Adipocyte (in vitro differentiated cells): ENCODE results near the gene TMEM143.
"Not testable (repeated sequence)": the region's sequence is repeated elsewhere in the genome, so short reads cannot be mapped to it uniquely, and the experiment has no call there.

Experiments
- DNase-seq: peaks from one replicate; pipeline ENCODE4 v3.0.0-alpha.2; 2015; ENCODE audit warnings: low read depth
- H3K27me3 ChIP-seq: replicated peaks from 2 replicates; pipeline ENCODE4 v1.7.0; 2013; ENCODE audit warnings: mild to moderate bottlenecking, low read length, moderate library complexity; ENCODE audit not compliant: control insufficient read depth, insufficient read depth
- H3K36me3 ChIP-seq: 2 replicates; pipeline ENCODE4 v1.7.0; 2013; ENCODE audit warnings: low read length, mild to moderate bottlenecking, moderate library complexity; ENCODE audit not compliant: control insufficient read depth, insufficient read depth, severe bottlenecking
- H3K4me1 ChIP-seq: 2 replicates; pipeline ENCODE4 v1.7.0; 2013; ENCODE audit warnings: mild to moderate bottlenecking, low read length, moderate library complexity; ENCODE audit not compliant: control insufficient read depth, insufficient read depth
- H3K4me3 ChIP-seq: 2 replicates; pipeline ENCODE4 v1.7.0; 2013; ENCODE audit warnings: mild to moderate bottlenecking, low read length, moderate library complexity
- H3K9ac ChIP-seq: 2 replicates; pipeline ENCODE4 v1.7.0; 2013; ENCODE audit warnings: mild to moderate bottlenecking, low read length, moderate library complexity
- H3K9me3 ChIP-seq: 2 replicates; pipeline ENCODE4 v1.7.0; 2013; ENCODE audit warnings: mild to moderate bottlenecking, low read length, moderate library complexity; ENCODE audit not compliant: control insufficient read depth

The TMEM143 gene

GRCh38 chr19:48297975-48298374 is 65.8 kb downstream of the TMEM143 start:
- no peaks in the 10 kb centered on the region for H3K9me3 ChIP-seq
- H3K27me3 ChIP-seq: peaks cover 27% of the 10 kb centered on the region
- no peak overlapping the region for H3K9ac ChIP-seq
- no peaks in the 10 kb centered on the region for H3K4me1 ChIP-seq
- no peaks in the 10 kb centered on the region for H3K36me3 ChIP-seq
- no peak for DNase-seq
- H3K4me3 ChIP-seq: no peak overlapping the region

DNA sequence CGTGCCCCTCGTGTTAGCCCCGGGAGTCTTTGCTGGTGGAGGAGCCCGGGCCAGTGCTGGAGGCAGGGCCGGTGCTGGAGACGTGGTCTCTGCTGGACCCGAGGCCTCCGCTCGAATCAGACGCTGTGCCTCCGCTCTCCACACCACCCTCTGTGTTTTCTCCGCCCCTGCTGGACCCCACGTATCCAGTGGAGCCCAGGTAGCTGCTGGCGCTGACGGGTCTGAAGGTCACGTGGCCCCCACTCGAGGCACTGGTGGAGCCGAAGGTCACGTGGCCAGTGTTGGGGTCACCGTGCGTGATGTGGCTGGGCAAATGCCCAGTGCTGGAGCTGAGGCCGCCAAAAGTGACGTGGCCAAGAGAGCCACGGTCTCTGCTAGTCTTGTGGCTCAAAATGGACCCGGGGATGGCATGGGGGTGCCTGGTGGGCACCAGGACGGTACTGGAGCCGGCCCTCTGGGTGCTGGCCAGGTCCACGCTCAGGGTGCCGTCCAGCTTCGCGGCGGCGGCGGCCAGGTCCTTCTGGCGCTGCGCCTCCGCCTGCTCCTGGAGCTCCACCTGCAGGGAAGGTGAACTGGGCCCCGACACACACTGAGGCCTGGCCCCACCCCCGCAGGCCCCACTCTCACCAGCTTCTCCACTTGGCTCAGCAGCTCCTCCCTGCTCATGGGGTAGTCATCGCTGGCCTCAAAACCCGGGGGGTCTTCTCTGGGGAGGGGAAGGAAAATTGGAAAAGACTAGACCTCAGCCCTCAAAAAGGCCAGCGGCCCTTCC is 66.6 kb downstream of the TMEM143 start:
- Histone ChIP-seq H3K27me3 (peaks cover 20% of the 10 kb centered on the region), H3K9me3 (no peaks in the 10 kb centered on the region), H3K4me1 (no peaks in the 10 kb centered on the region), H3K4me3 (no peak overlapping the region), H3K36me3 (no peaks in the 10 kb centered on the region), H3K9ac (no peak overlapping the region)
- no peak for DNase-seq

DNA sequence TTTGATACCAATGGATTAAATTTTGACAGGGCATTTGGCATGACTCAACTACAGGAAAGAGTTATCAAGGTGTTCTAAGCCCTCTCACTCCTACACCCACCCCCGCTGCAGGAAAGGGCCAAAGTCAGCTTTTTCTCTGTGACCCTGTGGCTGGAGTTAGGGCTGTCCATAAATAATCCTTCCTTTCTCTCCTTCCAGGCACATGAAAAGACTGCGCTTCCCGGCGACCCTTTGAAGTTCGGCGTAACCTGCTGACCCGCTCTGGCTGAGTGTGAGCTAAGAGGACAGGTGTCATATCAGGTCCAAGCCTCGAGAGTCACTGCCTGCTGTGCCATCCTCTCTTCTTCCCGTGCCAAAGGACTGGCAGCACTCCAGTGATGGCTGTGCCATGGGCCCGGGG is 68.3 kb downstream of the TMEM143 start:
- H3K36me3 ChIP-seq: no peaks in the 10 kb centered on the region
- H3K9me3 ChIP-seq: no peaks in the 10 kb centered on the region
- no peak overlapping the region for H3K9ac ChIP-seq

GRCh38 chr19:48292798-48293197 is 70.9 kb downstream of the TMEM143 start:
- DNase-seq: peak; percentile 58
- Histone ChIP-seq H3K4me3 (no peak overlapping the region), H3K9ac (no peak overlapping the region), H3K36me3 (no peaks in the 10 kb centered on the region), H3K4me1 (peaks cover 14% of the 10 kb centered on the region), H3K9me3 (no peaks in the 10 kb centered on the region), H3K27me3 (peaks cover 10% of the 10 kb centered on the region)

More for the DNA sequence above, 68.3 kb downstream of the TMEM143 start:
- DNase-seq: no peak
- Histone ChIP-seq H3K27me3 (peaks cover 10% of the 10 kb centered on the region), H3K4me1 (peaks cover 6% of the 10 kb centered on the region), H3K4me3 (no peak overlapping the region)

DNA sequence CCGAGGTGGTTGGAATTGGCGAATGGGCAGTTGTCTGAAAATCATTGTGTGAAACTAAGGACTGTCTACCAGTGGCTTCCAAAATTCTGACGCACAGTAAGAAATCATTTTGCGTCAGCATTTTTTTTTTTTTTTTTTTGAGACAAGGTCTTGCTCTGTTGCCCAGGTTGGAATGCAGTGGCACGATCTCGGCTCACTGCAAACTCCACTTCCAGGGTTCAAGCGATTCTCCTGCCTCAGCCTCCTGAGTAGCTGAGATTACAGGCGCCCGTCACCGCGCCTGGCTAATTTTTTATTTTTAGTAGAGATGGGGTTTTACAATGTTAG is 72.3 kb downstream of the TMEM143 start:
- H3K27me3 ChIP-seq, DNase-seq, H3K4me3 ChIP-seq, H3K9me3 ChIP-seq, H3K9ac ChIP-seq, H3K36me3 ChIP-seq: not testable (repeated sequence)
- peaks cover 15% of the 10 kb centered on the region for H3K4me1 ChIP-seq

- Histone ChIP-seq H3K4me3 (peak overlapping the region; percentile 78), H3K9me3 (peaks cover 14% of the 10 kb centered on the region), H3K4me1 (peaks cover 15% of the 10 kb centered on the region), H3K36me3 (no peaks in the 10 kb centered on the region), H3K9ac (peak overlapping the region; percentile 58), H3K27me3 (peaks cover 6% of the 10 kb centered on the region)
- DNase-seq: peak; percentile 89
These were observed 72.8 kb downstream of the TMEM143 start for GRCh38 chr19:48290771-48291488.

DNA sequence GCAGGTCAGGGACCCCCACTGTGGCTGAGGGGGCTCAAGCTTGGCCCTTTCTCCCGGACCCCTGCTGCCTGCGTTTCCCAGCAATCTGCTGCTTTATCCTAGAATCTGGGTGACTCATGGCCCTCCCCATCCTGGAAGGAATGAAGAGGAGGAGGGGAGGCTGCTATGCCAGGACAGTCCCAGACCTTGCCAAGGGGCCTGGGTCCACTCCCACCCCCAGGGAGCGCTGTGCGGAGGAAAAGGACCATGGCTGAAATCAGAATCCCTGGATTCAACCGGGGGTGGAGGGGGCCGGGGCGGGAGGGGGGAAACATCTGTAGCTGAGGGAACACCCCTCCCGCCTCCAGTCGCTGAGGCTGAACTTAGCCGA is 73.4 kb downstream of the TMEM143 start:
- DNase-seq: peak; percentile 61
- peak overlapping the region; percentile 78 for H3K4me3 ChIP-seq
- H3K9ac ChIP-seq: peak overlapping the region; percentile 54
- peaks cover 2% of the 10 kb centered on the region for H3K27me3 ChIP-seq
- no peaks in the 10 kb centered on the region for H3K36me3 ChIP-seq
- H3K4me1 ChIP-seq: peaks cover 15% of the 10 kb centered on the region
- H3K9me3 ChIP-seq: peaks cover 20% of the 10 kb centered on the region

GRCh38 chr19:48287748-48288147 is 76.0 kb downstream of the TMEM143 start:
- H3K4me3 ChIP-seq: no peak overlapping the region
- no peak for DNase-seq
- H3K9ac ChIP-seq: no peak overlapping the region
- no peaks in the 10 kb centered on the region for H3K27me3 ChIP-seq
- peaks cover 15% of the 10 kb centered on the region for H3K4me1 ChIP-seq
- peaks cover 24% of the 10 kb centered on the region for H3K9me3 ChIP-seq
- no peaks in the 10 kb centered on the region for H3K36me3 ChIP-seq

DNA sequence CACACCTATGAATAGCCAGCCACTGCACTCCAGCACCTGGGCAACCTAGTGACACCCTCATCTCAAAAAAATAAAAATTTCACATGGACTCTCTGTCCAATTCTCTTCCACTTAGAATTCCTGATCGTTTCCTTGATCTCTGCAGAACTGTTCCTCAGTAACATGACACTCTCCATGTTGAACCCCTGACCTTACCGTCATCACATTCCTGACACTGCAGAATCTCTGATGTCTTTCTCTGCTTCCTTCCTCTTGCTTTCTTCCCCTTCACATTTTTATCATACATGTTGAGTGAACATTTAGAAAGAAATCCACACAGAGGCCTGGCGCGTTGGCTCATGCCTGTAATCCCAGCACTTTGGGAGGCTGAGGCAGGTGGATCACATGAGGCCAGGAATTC is 78.8 kb downstream of the TMEM143 start:
- H3K36me3 ChIP-seq: no peaks in the 10 kb centered on the region
- H3K4me1 ChIP-seq: peaks cover 4% of the 10 kb centered on the region
- H3K9me3 ChIP-seq: peaks cover 24% of the 10 kb centered on the region
- DNase-seq: peak; percentile 32
- no peak overlapping the region for H3K9ac ChIP-seq
- peaks cover 5% of the 10 kb centered on the region for H3K27me3 ChIP-seq
- no peak overlapping the region for H3K4me3 ChIP-seq

DNA sequence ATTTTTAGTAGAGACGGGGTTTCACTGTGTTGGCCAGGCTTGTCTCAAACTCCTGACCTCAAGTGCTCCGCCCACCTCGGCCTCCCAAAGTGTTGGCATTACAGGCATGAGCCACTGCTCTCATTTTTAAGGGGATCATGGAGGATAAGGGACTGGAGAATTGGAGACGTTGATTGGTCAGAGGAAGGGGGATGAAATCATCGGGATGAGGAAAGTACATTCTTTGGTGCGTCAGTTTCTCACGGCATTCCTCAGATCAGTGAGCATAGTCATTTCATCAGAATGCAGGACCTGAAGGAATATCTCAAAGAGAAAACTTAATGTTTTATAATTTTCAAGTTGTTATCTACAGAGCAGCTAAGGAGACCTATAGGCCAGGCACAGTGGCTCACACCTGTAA is 79.8 kb downstream of the TMEM143 start:
- Histone ChIP-seq H3K27me3 (peaks cover 5% of the 10 kb centered on the region), H3K4me3 (no peak overlapping the region), H3K9me3 (peaks cover 24% of the 10 kb centered on the region), H3K4me1 (peaks cover 4% of the 10 kb centered on the region), H3K9ac (no peak overlapping the region), H3K36me3 (no peaks in the 10 kb centered on the region)
- peak; percentile 89 for DNase-seq
